Measurements from ENCODE around the gene RRP9.
"Not testable (repeated sequence)": the region's sequence is repeated elsewhere in the genome, so short reads cannot be mapped to it uniquely, and the experiment has no call there.

Gene RRP9

GRCh38 chr3:51904034-51904823 is 37.5 kb downstream of the RRP9 start:
- no peak for DNase-seq (ENCODE audit: low read depth in 2 of 3, low spot score in 2 of 3)

GRCh38 chr3:51902361-51902760 is 39.3 kb downstream of the RRP9 start:
- DNase-seq (ENCODE audit: low read depth in 2 of 3, low spot score in 2 of 3): peak in 1 of 3 experiments; percentile 5

GRCh38 chr3:51900043-51900442 is 41.7 kb downstream of the RRP9 start:
- not testable (repeated sequence) for DNase-seq (ENCODE audit: low read depth in 2 of 3, low spot score in 2 of 3)

- no peak for DNase-seq (ENCODE audit: low read depth in 2 of 3, low spot score in 2 of 3)
These were observed 44.3 kb downstream of the RRP9 start for GRCh38 chr3:51897391-51897790.

- no peak for DNase-seq (ENCODE audit: low read depth in 2 of 3, low spot score in 2 of 3)
These were observed 44.9 kb downstream of the RRP9 start for GRCh38 chr3:51896607-51897305.

GRCh38 chr3:51894939-51895338 is 46.8 kb downstream of the RRP9 start:
- no peak for DNase-seq (ENCODE audit: low read depth in 2 of 3, low spot score in 2 of 3)

GRCh38 chr3:51894391-51894790 is 47.3 kb downstream of the RRP9 start:
- no peak for DNase-seq (ENCODE audit: low read depth in 2 of 3, low spot score in 2 of 3)

GRCh38 chr3:51891242-51892039 is 50.3 kb downstream of the RRP9 start:
- no peak for DNase-seq (ENCODE audit: low read depth in 2 of 3, low spot score in 2 of 3)

- no peak for DNase-seq (ENCODE audit: low read depth in 2 of 3, low spot score in 2 of 3)
These were observed 53.1 kb downstream of the RRP9 start for GRCh38 chr3:51888463-51889105.

- DNase-seq (ENCODE audit: low read depth in 2 of 3, low spot score in 2 of 3): no peak
These were observed 54.1 kb downstream of the RRP9 start for GRCh38 chr3:51887620-51888019.

- no peak for DNase-seq (ENCODE audit: low read depth in 2 of 3, low spot score in 2 of 3)
These were observed 55.3 kb downstream of the RRP9 start for GRCh38 chr3:51886447-51886846.

Measured in activated CD8-positive, alpha-beta memory T cell treated with anti-CD3 and anti-CD28 coated beads for 48 hours (primary cell).